ENCODE measurements around the gene KRTAP10-11.

DNA sequence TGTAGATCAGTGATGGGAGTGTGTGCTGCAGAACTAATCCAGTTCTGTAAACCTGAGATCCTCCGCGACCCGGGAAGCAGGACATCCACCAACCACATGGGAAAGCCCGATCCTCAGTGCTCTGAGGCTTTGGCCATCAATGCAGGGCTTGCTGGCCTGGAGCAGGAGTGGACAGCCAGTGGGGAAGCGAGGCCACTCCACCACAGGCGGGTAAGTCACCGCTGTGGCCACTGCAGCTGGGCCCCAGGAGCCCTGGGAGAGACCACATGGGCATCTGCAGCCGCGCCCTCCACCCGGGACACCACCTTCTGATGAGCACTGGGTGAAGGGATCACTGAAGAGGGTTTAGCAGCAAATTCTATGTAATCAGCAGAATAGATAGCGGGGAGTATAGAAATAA, 34.9 kb downstream of the KRTAP10-11 start:
- no peak for TF ChIP-seq POLR2A (IDR thresholded peaks at IDR 0.05)
- TF ChIP-seq CTCF (IDR thresholded peaks at IDR 0.05) = no peak
